Hematopoietic multipotent progenitor cell treated with erythropoietin and hydrocortisone succinate and interleukin-3 and kit ligand, for 15 days (in vitro differentiated cells): Measurements from ENCODE around the gene ARID1B.
"Not testable (repeated sequence)": the region's sequence is repeated elsewhere in the genome, so short reads cannot be mapped to it uniquely, and the experiment has no call there.

ENCODE experiments used
- DNase-seq: peaks from one replicate; pipeline ENCODE4 v3.0.0-alpha.2; 2015; ENCODE audit warnings: low spot score

The ARID1B gene

DNA sequence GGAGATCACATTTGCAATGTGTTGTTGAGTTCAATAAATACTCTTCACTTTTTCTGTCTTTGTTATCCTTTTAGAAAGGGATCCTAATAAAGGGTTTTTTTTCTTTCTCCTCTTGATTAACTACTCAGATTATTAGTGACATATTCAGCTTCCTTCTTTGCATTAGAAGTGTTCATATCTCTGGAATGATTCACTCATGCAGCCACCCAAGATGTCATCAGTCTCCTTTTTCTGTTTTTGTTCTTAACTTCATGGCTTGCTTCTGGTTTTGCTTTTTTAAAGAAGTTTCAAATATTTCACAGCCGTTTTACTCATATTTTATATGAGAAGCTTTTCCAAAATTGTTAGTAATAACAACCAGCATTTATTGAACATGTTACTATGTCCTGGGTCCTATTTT lies 358.5 kb downstream of the ARID1B start:
- no peak for DNase-seq

DNA sequence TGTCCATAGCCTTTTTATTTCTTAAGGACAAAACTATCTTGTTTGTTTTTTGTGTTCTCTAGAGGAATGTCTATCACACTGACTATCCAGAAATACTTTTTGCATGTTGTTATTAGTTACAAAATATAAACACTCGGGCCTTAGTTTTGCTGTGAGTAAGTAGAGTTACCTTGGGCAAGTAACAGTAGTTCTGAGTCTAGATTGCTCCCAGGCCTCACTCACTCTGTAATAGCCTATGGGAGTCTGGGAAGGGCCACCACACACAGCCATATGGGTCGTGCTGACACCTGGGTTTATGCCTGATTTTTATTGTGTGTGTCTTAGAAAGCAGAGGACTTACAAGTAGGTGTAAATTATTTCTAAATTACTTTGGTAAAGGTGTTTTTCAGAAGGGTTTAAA lies 360.3 kb downstream of the ARID1B start:
- no peak for DNase-seq

GRCh38 chr6:157139054-157139708 lies 362.0 kb downstream of the ARID1B start:
- no peak for DNase-seq

DNA sequence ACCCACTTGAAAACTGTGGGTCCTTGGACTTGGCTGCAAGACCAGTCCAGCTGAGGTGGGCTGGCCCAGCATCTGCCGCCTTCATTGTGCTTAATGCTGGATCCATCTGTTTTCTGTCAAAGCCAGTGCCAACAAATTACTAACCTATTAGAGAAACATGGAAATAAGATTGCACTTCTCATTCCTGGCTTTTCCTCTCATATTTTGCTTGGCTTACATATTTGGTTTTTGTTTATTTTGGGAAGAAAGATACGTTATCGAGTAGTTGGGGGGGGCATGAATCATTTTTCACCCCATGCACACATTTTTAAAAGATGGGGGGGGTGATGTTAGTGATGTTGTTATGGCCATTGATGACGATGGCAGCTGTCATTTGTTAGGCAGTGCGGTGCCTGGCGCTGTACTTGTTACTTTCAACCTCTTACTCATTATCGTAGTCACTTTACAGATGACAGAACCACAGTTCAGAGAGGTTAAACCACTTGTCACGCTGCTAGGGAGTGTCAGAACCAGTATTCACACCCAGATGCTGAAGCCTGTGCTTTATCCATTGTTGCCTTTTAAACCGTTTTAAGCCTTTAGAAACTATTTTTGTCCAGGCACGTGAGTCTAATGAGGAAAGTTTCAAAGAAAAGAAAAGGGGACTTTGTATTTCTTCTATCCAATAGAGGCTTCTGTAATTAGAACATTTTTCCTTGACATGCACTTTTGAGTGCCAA lies 366.2 kb downstream of the ARID1B start:
- DNase-seq: no peak

GRCh38 chr6:157143890-157144798 lies 367.0 kb downstream of the ARID1B start:
- DNase-seq: no peak

- DNase-seq: no peak
Observed at GRCh38 chr6:157144859-157145568, 367.8 kb downstream of the ARID1B start.

- DNase-seq: no peak
Observed at GRCh38 chr6:157145656-157146285, 368.6 kb downstream of the ARID1B start.

DNA sequence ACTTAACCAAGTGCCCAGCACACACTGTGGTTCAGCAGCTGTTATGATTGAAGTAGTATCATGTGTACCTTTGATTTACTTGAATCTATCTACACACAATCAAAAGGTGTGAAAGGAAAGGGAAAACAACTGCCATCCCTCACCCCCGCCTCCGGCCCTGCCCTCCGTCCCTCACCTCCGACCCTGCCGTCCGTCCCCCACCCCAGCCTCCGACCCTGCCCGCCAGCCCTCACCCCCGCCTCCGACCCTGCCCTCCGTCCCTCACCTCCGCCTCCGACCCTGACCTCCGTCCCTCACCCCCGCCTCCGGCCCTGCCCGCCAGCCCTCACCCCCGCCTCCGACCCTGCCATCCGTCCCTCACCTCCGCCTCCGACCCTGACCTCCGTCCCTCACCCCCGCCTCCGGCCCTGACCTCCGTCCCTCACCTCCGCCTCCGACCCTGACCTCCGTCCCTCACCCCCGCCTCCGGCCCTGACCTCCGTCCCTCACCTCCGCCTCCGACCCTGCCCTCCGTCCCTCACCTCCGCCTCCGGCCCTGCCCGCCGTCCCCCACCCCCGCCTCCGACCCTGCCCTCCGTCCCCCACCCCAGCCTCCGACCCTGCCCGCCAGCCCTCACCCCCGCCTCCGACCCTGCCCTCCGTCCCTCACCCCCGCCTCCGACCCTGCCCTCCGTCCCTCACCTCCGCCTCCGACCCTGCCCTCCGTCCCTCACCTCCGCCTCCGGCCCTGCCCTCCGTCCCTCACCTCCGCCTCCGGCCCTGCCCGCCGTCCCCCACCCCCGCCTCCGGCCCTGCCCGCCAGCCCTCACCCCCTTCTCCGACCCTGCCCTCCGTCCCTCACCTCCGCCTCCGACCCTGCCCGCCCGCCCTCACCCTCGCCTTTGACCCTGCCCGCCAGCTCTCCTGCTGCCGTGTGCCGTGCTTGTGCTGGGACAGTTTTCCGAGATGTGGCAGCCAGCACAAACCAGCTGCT lies 370.2 kb downstream of the ARID1B start:
- not testable (repeated sequence) for DNase-seq

DNA sequence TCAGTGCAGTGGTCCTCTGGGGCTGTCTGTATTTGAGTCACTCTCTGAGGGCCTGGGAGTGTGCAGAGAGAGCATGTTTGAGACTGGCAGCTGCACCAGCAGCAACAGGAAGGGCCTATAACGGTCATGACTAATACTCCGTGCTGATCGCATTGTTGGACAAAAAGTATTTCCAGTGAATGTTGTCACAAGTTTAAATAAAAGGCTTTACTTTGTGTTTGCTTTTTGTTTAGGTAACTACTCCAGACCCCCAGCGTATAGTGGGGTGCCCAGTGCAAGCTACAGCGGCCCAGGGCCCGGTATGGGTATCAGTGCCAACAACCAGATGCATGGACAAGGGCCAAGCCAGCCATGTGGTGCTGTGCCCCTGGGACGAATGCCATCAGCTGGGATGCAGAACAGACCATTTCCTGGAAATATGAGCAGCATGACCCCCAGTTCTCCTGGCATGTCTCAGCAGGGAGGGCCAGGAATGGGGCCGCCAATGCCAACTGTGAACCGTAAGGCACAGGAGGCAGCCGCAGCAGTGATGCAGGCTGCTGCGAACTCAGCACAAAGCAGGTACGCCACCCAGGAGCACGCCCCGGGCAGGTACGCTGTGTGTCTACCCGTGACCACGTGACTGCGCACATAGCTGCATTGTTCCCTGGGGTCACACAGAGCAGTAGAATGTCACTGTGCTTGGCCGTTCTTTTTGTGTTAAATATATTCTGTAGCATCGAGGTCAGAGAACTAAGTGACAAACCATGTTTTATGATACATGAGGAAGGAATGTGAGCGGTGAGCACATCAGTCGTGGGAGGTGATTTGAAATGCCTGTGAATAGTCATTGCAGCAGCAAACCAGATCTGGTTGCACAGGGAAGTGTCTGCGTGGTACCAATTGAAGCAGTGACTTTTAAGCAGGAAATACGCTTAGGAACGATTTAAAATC lies 371.5 kb downstream of the ARID1B start:
- DNase-seq: no peak

- no peak for DNase-seq
Observed at GRCh38 chr6:157150076-157150475, 372.9 kb downstream of the ARID1B start.

- DNase-seq: no peak
Observed at GRCh38 chr6:157151029-157151428, 373.9 kb downstream of the ARID1B start.

- DNase-seq: no peak
Observed at GRCh38 chr6:157151989-157152388, 374.8 kb downstream of the ARID1B start.

- no peak for DNase-seq
Observed at GRCh38 chr6:157152556-157152955, 375.4 kb downstream of the ARID1B start.

- DNase-seq: no peak
Observed at GRCh38 chr6:157155804-157156203, 378.6 kb downstream of the ARID1B start.

DNA sequence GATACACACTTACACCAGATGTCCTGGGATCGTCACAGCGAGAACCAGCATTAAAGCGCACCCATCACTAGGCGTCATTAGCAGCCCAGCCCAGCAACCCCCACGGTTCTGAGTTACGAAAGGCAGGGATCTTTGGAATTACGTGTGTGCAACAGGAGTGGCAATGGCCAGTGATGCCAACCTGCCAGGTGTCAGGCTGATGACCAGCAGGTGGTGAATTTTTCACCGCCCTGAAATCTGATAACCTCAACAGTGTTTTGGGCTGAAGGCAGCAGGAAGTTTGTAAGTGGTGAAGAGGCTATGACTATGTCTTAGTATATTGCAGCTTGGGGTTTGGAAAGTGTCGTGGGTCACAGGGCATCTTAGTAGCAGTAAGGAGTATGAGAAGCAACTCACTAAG lies 380.1 kb downstream of the ARID1B start:
- no peak for DNase-seq

GRCh38 chr6:157158456-157158855 lies 381.3 kb downstream of the ARID1B start:
- no peak for DNase-seq

- no peak for DNase-seq
Observed at GRCh38 chr6:157158897-157159296, 381.7 kb downstream of the ARID1B start.

DNA sequence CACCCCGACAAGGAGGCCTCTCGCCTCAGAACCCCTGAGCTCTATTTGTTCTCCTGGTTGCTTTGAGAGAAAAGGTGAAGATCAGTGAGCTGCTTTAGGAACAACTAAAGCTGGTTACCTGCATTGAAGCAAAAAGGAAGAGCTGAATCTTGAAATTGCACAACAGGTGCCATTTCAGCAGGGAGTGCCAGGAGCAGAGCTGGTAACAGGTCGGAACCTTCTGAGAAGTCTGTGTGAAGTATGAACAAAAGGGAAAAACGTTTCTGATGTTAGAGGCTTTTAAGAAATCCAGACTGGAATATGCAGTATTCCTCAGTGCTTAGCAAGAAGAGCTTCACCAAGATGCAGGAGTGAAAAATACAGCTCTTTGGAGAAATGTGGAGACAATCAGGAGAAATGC lies 382.2 kb downstream of the ARID1B start:
- no peak for DNase-seq

DNA sequence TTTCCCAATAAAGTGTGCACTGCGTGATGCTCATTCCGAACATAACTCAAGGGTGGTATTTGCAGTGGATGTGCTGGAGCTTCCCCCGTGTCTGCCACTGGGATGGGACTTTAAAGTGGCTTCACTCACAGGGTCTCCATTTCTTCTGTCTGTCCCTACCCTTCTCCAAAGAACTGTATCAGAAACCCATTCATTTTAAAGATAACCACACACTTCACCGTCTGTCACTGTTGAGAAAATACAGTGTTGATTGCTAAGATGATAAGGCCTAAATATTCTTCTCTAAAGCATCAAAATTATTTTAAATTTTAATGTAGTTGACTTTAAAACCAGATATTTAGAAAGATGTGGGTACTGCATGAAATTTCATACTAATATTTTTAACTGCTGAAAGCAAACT lies 384.7 kb downstream of the ARID1B start:
- no peak for DNase-seq
